Stimulated activated memory B cell treated with anti-CD40 and anti-IgM and Interleukin-4, amounts not matched to agents 10 μg/mL and 1 μg/mL and 100 μg/mL, for 72 hours (primary cell): ENCODE results near the gene EXOSC2.

Source experiments
- ATAC-seq: fragments of 150-1000 bp; cut with Tn5 transposase; 2 replicates; pipeline ENCODE4 v1.10.0; 2021
- H3K27ac Mint-ChIP-seq: one replicate; pipeline ENCODE4 v1.8.0; 2022; ENCODE audit warnings: mild to moderate bottlenecking, mixed read lengths
- H3K27me3 Mint-ChIP-seq: one replicate; pipeline ENCODE4 v1.8.0; 2022; ENCODE audit warnings: mixed read lengths
- H3K36me3 Mint-ChIP-seq: one replicate; pipeline ENCODE4 v1.8.0; 2022; ENCODE audit warnings: mixed read lengths
- H3K4me1 Mint-ChIP-seq: one replicate; pipeline ENCODE4 v1.8.0; 2022; ENCODE audit warnings: mixed read lengths
- H3K4me3 Mint-ChIP-seq: one replicate; pipeline ENCODE4 v1.8.0; 2022; ENCODE audit warnings: mild to moderate bottlenecking, moderate library complexity, mixed read lengths
- H3K9me3 Mint-ChIP-seq: one replicate; pipeline ENCODE4 v1.8.0; 2022; ENCODE audit warnings: mixed read lengths

EXOSC2 gene

GRCh38 chr9:130732136-130732535 lies 38.6 kb downstream of the EXOSC2 start:
- H3K4me1 Mint-ChIP-seq = peaks cover 23% of the 10 kb centered on the region

GRCh38 chr9:130732793-130733221 lies 39.2 kb downstream of the EXOSC2 start:
- no peak for ATAC-seq
- Mint-ChIP-seq H3K4me1 (peaks cover 23% of the 10 kb centered on the region), H3K9me3 (no peaks in the 10 kb centered on the region), H3K4me3 (no peak overlapping the region), H3K27me3 (no peaks in the 10 kb centered on the region), H3K27ac (no peak overlapping the region), H3K36me3 (peaks cover 6% of the 10 kb centered on the region)

More at GRCh38 chr9:130732136-130732535, 38.6 kb downstream of the EXOSC2 start:
- Mint-ChIP-seq H3K27ac (no peak overlapping the region), H3K4me3 (no peak overlapping the region), H3K9me3 (no peaks in the 10 kb centered on the region), H3K27me3 (no peaks in the 10 kb centered on the region), H3K36me3 (peaks cover 6% of the 10 kb centered on the region)
- no peak for ATAC-seq

DNA sequence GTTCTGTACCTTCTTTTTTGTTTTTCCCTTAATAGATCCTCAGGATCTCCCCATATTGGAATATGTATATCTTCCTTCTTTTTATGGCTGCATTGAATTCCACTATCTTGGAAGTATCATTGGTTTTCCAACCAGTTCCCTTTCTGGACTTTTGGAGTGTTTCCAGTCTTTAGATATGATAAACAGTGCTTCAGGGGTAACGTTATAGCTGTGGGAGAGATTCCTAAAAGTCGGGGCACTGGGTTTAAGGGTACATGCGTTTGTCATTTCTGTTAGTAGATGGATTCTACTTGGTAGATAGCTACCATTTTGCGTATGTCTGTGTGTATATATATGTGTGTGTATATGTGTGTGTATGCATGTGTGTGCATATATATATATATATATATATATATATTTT lies 42.0 kb downstream of the EXOSC2 start:
- Mint-ChIP-seq H3K27ac (no peak overlapping the region), H3K4me3 (no peak overlapping the region), H3K4me1 (peaks cover 23% of the 10 kb centered on the region), H3K36me3 (no peaks in the 10 kb centered on the region), H3K9me3 (no peaks in the 10 kb centered on the region), H3K27me3 (no peaks in the 10 kb centered on the region)
- ATAC-seq = no peak

GRCh38 chr9:130736834-130737233 lies 43.3 kb downstream of the EXOSC2 start:
- peaks cover 14% of the 10 kb centered on the region for H3K4me1 Mint-ChIP-seq

GRCh38 chr9:130738281-130738680 lies 44.7 kb downstream of the EXOSC2 start:
- ATAC-seq = no peak
- H3K27me3 Mint-ChIP-seq = no peaks in the 10 kb centered on the region
- peaks cover under 1% of the 10 kb centered on the region for H3K4me1 Mint-ChIP-seq
- H3K27ac Mint-ChIP-seq = no peak overlapping the region
- no peaks in the 10 kb centered on the region for H3K36me3 Mint-ChIP-seq
- H3K4me3 Mint-ChIP-seq = no peak overlapping the region
- no peaks in the 10 kb centered on the region for H3K9me3 Mint-ChIP-seq

More at GRCh38 chr9:130736834-130737233, 43.3 kb downstream of the EXOSC2 start:
- H3K27me3 Mint-ChIP-seq = no peaks in the 10 kb centered on the region
- no peak overlapping the region for H3K4me3 Mint-ChIP-seq
- ATAC-seq = no peak
- H3K36me3 Mint-ChIP-seq = no peaks in the 10 kb centered on the region
- no peaks in the 10 kb centered on the region for H3K9me3 Mint-ChIP-seq
- H3K27ac Mint-ChIP-seq = no peak overlapping the region

DNA sequence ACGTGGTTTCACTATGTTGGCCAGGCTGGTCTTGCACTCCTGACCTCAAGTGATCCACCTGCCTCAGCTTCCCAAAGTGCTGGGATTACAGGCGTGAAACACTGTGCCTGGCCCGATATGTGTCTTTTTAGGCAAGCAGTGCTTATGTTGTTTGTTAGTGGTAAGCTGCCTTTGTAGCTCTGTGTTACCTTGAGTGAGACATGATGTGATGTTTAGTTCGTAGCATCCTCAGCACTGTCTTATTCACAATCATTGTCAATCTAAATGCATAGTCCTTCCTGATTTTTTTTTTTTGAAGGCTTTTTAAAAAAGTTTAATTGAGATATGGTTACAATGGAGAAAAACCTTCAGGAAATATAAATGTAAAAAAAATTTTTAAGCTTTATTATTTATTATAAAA lies 45.5 kb downstream of the EXOSC2 start:
- peaks cover 5% of the 10 kb centered on the region for H3K36me3 Mint-ChIP-seq
- peaks cover 5% of the 10 kb centered on the region for H3K4me1 Mint-ChIP-seq
- no peaks in the 10 kb centered on the region for H3K9me3 Mint-ChIP-seq
- H3K27ac Mint-ChIP-seq = no peak overlapping the region
- no peak for ATAC-seq
- H3K4me3 Mint-ChIP-seq = no peak overlapping the region
- no peaks in the 10 kb centered on the region for H3K27me3 Mint-ChIP-seq

- peaks cover 5% of the 10 kb centered on the region for H3K36me3 Mint-ChIP-seq
- no peak for ATAC-seq
- peaks cover 5% of the 10 kb centered on the region for H3K4me1 Mint-ChIP-seq
- no peaks in the 10 kb centered on the region for H3K9me3 Mint-ChIP-seq
- H3K4me3 Mint-ChIP-seq = no peak overlapping the region
- no peaks in the 10 kb centered on the region for H3K27me3 Mint-ChIP-seq
- no peak overlapping the region for H3K27ac Mint-ChIP-seq
Measured at GRCh38 chr9:130740218-130741023, 46.8 kb downstream of the EXOSC2 start.

DNA sequence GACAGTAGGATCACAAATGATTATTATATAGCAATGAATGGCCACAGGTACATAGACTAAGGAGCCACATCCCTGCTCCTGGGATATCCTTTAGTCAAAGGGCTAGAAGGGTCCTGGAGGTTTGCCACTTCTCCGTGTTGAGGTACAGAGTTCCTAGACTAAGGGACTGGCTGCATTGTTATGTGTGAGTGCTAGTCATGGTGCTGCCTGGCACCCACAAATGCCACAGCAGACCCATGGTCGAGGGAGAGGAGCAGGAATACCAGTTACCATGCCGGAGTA lies 47.4 kb downstream of the EXOSC2 start:
- H3K27ac Mint-ChIP-seq = no peak overlapping the region
- peaks cover 5% of the 10 kb centered on the region for H3K36me3 Mint-ChIP-seq
- H3K4me3 Mint-ChIP-seq = no peak overlapping the region
- no peaks in the 10 kb centered on the region for H3K27me3 Mint-ChIP-seq
- H3K9me3 Mint-ChIP-seq = no peaks in the 10 kb centered on the region
- ATAC-seq = no peak
- peaks cover 5% of the 10 kb centered on the region for H3K4me1 Mint-ChIP-seq

DNA sequence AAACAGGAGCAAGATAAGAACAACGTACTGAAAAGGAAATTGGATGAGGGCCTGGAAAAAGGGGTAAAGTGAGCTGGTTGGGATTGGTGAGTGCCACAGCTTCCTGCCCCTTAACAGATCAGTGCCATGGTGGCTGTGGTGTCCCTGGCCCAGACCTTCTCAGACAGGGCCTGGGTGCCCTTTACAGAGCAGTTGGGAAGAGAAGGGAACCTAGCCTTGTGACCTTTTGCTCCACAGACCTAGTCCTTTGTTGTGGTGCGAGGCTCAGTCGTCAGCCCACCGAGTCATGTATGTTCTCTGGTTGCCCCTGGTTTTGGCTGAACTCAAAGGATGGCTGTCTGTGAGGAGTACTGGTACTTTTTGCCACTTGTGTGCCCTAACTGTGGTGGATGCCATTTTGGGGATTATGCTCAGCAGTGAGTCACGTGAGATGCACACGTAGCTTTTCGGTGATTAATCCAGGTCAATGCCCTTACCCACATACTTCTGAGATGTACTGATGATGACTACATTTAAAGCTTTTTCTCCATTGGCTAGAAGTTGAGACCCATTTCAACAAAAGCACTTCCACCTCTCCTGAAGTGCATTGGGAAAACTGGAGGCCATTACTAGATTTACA lies 48.4 kb downstream of the EXOSC2 start:
- H3K9me3 Mint-ChIP-seq = peaks cover 3% of the 10 kb centered on the region
- no peak overlapping the region for H3K4me3 Mint-ChIP-seq
- H3K36me3 Mint-ChIP-seq = peaks cover 9% of the 10 kb centered on the region
- H3K27me3 Mint-ChIP-seq = no peaks in the 10 kb centered on the region
- H3K4me1 Mint-ChIP-seq = peaks cover 5% of the 10 kb centered on the region
- H3K27ac Mint-ChIP-seq = no peak overlapping the region
- ATAC-seq = no peak

DNA sequence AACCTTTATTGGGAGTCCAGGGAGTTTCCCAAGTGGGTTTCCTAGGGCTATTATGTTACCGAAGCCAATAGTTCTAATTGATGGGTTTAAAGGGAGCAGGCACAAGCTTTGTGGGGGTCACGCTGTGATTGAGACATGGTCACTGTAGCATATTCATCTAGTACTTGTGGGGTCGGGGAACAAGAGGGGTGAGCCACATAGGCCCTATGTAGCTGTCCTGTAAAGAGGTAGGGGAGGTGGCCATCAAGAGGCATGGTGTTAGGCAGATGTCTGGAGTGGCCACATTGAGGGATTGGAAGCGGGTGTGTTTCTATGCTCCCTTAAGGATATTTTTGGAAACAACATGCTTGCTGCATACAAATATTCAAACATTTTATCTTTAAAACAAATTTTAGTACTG lies 50.1 kb downstream of the EXOSC2 start:
- Mint-ChIP-seq H3K4me3 (no peak overlapping the region), H3K27me3 (no peaks in the 10 kb centered on the region), H3K27ac (no peak overlapping the region), H3K36me3 (peaks cover 9% of the 10 kb centered on the region), H3K9me3 (peaks cover 3% of the 10 kb centered on the region), H3K4me1 (peaks cover 5% of the 10 kb centered on the region)
- ATAC-seq = no peak

DNA sequence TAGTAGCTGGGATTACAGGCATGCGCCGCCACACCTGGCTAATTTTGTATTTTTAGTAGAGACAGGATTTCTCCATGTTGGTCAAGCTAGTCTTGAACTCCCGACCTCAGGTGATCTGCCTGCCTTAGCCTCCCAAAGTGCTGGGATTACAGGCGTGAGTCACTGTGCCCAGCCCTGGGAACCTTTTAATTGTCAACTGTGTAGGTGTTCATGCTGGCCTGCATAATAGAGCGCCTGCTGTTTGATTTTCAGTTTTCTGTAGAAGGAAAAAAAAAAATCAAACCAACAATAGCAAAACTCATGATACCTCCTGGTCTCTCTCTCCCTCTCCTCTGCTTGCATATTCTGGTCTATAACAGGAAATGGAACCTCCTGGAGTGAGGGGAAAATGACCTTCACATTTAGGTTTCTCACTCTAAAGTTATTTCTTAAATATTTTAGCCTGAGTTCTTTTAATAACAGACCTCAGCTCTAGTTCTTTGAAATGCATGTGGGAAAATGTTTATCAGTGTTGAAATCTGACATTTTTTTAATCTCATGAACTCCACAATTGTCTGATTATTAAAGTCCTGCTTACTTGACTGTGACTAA lies 51.7 kb downstream of the EXOSC2 start:
- Mint-ChIP-seq H3K27me3 (no peaks in the 10 kb centered on the region), H3K4me1 (peaks cover 5% of the 10 kb centered on the region), H3K27ac (no peak overlapping the region), H3K9me3 (peaks cover 3% of the 10 kb centered on the region), H3K36me3 (peaks cover 9% of the 10 kb centered on the region), H3K4me3 (no peak overlapping the region)
- no peak for ATAC-seq

DNA sequence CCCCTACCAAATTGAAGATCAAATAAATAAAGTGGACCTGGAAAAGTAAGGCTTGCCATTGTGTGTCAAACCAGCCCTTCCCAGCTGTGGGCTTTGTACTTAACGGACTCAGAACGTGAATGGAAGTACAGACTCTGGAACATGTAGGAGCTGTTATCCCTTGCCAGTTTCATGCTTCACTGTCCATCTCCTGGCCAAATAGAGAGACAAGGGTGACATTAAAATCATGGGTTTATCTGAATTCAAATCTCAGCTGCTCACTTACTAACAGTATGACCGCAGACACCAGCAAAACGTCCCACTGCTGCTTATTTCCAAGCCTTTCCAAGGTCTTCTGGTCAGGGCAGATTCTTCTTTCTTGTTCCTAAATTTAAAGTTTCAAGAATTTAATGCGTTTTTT lies 52.2 kb downstream of the EXOSC2 start:
- no peak for ATAC-seq
- Mint-ChIP-seq H3K4me1 (peaks cover 5% of the 10 kb centered on the region), H3K36me3 (peaks cover 9% of the 10 kb centered on the region), H3K27me3 (no peaks in the 10 kb centered on the region), H3K4me3 (no peak overlapping the region), H3K27ac (no peak overlapping the region), H3K9me3 (peaks cover 3% of the 10 kb centered on the region)

- H3K4me1 Mint-ChIP-seq = peaks cover 5% of the 10 kb centered on the region
- peaks cover 3% of the 10 kb centered on the region for H3K9me3 Mint-ChIP-seq
- H3K27ac Mint-ChIP-seq = no peak overlapping the region
- no peaks in the 10 kb centered on the region for H3K27me3 Mint-ChIP-seq
- ATAC-seq = no peak
- H3K4me3 Mint-ChIP-seq = no peak overlapping the region
- peaks cover 9% of the 10 kb centered on the region for H3K36me3 Mint-ChIP-seq
Measured at GRCh38 chr9:130746434-130747212, 53.0 kb downstream of the EXOSC2 start.

GRCh38 chr9:130751631-130752355 lies 58.2 kb downstream of the EXOSC2 start:
- Mint-ChIP-seq H3K9me3 (no peaks in the 10 kb centered on the region), H3K27me3 (no peaks in the 10 kb centered on the region), H3K4me3 (no peak overlapping the region), H3K27ac (no peak overlapping the region), H3K36me3 (no peaks in the 10 kb centered on the region), H3K4me1 (peaks cover 26% of the 10 kb centered on the region)
- no peak for ATAC-seq
